Mesenchymal stem cell (in vitro differentiated cells and primary cell): ENCODE measurements around the gene PNMT.

ENCODE experiments used
- DNase-seq: peaks from one replicate; pipeline ENCODE4 v3.0.0-alpha.2; 2013
- H2AFZ ChIP-seq: one replicate; pipeline ENCODE4 v1.6.1; 2013; ENCODE audit warnings: low read depth, mild to moderate bottlenecking, control low read depth, inconsistent platforms, low read length, moderate library complexity
- H2AK5ac ChIP-seq: 2 replicates; pipeline ENCODE4 v1.6.1; 2013; ENCODE audit warnings: low read length, moderate library complexity, mild to moderate bottlenecking, inconsistent platforms; ENCODE audit not compliant: severe bottlenecking
- H2BK120ac ChIP-seq: one replicate; pipeline ENCODE4 v1.6.1; 2013; ENCODE audit warnings: low read depth, mild to moderate bottlenecking, inconsistent platforms, low read length, moderate library complexity
- H2BK12ac ChIP-seq, 2 experiments: one replicate each; pipeline ENCODE4 v1.6.1; 2013; ENCODE audit warnings: inconsistent platforms in 2 of 2, low read length in 2 of 2, mild to moderate bottlenecking in 2 of 2, moderate library complexity in 2 of 2, control low read depth in 1 of 2
- H2BK15ac ChIP-seq: one replicate; pipeline ENCODE4 v1.6.1; 2013; ENCODE audit warnings: mild to moderate bottlenecking, low read depth, inconsistent platforms; ENCODE audit not compliant: poor library complexity, severe bottlenecking
- H2BK5ac ChIP-seq: 2 replicates; pipeline ENCODE4 v1.6.1; 2013; ENCODE audit warnings: low read depth, mild to moderate bottlenecking, low read length, control low read depth, inconsistent platforms; ENCODE audit not compliant: poor library complexity, severe bottlenecking
- H3K14ac ChIP-seq, 2 experiments: one replicate each; pipeline ENCODE4 v1.6.1; 2013; ENCODE audit warnings: inconsistent platforms in 2 of 2, low read length in 2 of 2, control low read depth in 1 of 2, mild to moderate bottlenecking in 1 of 2, moderate library complexity in 1 of 2
- H3K18ac ChIP-seq, 2 experiments: one replicate each; pipeline ENCODE4 v1.6.1; 2013; ENCODE audit warnings: inconsistent platforms in 2 of 2, low read length in 2 of 2, control low read depth in 1 of 2, low read depth in 1 of 2, mild to moderate bottlenecking in 1 of 2
- H3K23ac ChIP-seq, 2 experiments: one replicate each; pipeline ENCODE4 v1.6.1; 2013; ENCODE audit warnings: inconsistent platforms in 2 of 2, low read length in 2 of 2, mild to moderate bottlenecking in 2 of 2, moderate library complexity in 2 of 2, control low read depth in 1 of 2
- H3K27ac ChIP-seq: 2 replicates; pipeline ENCODE4 v1.5.1; 2013; ENCODE audit warnings: mild to moderate bottlenecking, moderate library complexity, low read length, control low read depth, inconsistent platforms; ENCODE audit not compliant: poor library complexity, severe bottlenecking
- H3K27me3 ChIP-seq, 2 experiments: 2 replicates each; pipeline versions ENCODE4 v1.6.1 to v1.7.0; 2013; ENCODE audit warnings: low read length in 2 of 2, mild to moderate bottlenecking in 2 of 2, moderate library complexity in 2 of 2, control low read depth in 1 of 2, inconsistent platforms in 1 of 2; ENCODE audit not compliant: control insufficient read depth in 1 of 2, insufficient read depth in 1 of 2
- H3K36me3 ChIP-seq, 2 experiments: 2 replicates each; pipeline versions ENCODE4 v1.6.1 to v1.7.0; 2013; ENCODE audit warnings: low read length in 2 of 2, control low read depth in 1 of 2, inconsistent platforms in 1 of 2, low read depth in 1 of 2, mild to moderate bottlenecking in 1 of 2; ENCODE audit not compliant: insufficient read depth in 2 of 2, control insufficient read depth in 1 of 2
- H3K4ac ChIP-seq, 2 experiments: one replicate each; pipeline ENCODE4 v1.6.1; 2013; ENCODE audit warnings: inconsistent platforms in 2 of 2, low read length in 2 of 2, mild to moderate bottlenecking in 2 of 2, moderate library complexity in 2 of 2, control low read depth in 1 of 2, low read depth in 1 of 2
- H3K4me1 ChIP-seq: 2 replicates; pipeline ENCODE4 v1.6.1; 2013; ENCODE audit warnings: low read depth, low read length, control low read depth; ENCODE audit not compliant: control insufficient read depth, insufficient read depth
- H3K4me2 ChIP-seq: 2 replicates; pipeline ENCODE4 v1.6.1; 2013; ENCODE audit warnings: low read length, mild to moderate bottlenecking, inconsistent platforms; ENCODE audit not compliant: poor library complexity, severe bottlenecking
- H3K4me3 ChIP-seq, 2 experiments: 2 replicates each; pipeline versions ENCODE4 v1.5.1 to v1.7.0; 2013; ENCODE audit warnings: low read length in 2 of 2, mild to moderate bottlenecking in 2 of 2, control low read depth in 1 of 2, low read depth in 1 of 2; ENCODE audit not compliant: insufficient read depth in 1 of 2
- H3K79me1 ChIP-seq: replicated peaks from 2 replicates; pipeline ENCODE4 v1.6.1; 2013; ENCODE audit warnings: mild to moderate bottlenecking, control low read depth, low read length, inconsistent platforms; ENCODE audit not compliant: poor library complexity, severe bottlenecking
- H3K9ac ChIP-seq: 2 replicates; pipeline ENCODE4 v1.7.0; 2013; ENCODE audit warnings: mild to moderate bottlenecking, low read length, moderate library complexity
- H3K9me3 ChIP-seq: 2 replicates; pipeline ENCODE4 v1.7.0; 2013; ENCODE audit warnings: mild to moderate bottlenecking, low read length; ENCODE audit not compliant: control insufficient read depth
- H4K8ac ChIP-seq: one replicate; pipeline ENCODE4 v1.6.1; 2013; ENCODE audit warnings: inconsistent platforms, mild to moderate bottlenecking, low read length, moderate library complexity
- H4K91ac ChIP-seq: one replicate; pipeline ENCODE4 v1.6.1; 2013; ENCODE audit warnings: mild to moderate bottlenecking, low read length, inconsistent platforms
- WGBS: methylation state at CpG from one replicate; pipeline ENCODE4 v1.1.7; 2013; ENCODE audit warnings: mixed read lengths; 5-methylcytosine and 5-hydroxymethylcytosine counted together

PNMT gene

DNA sequence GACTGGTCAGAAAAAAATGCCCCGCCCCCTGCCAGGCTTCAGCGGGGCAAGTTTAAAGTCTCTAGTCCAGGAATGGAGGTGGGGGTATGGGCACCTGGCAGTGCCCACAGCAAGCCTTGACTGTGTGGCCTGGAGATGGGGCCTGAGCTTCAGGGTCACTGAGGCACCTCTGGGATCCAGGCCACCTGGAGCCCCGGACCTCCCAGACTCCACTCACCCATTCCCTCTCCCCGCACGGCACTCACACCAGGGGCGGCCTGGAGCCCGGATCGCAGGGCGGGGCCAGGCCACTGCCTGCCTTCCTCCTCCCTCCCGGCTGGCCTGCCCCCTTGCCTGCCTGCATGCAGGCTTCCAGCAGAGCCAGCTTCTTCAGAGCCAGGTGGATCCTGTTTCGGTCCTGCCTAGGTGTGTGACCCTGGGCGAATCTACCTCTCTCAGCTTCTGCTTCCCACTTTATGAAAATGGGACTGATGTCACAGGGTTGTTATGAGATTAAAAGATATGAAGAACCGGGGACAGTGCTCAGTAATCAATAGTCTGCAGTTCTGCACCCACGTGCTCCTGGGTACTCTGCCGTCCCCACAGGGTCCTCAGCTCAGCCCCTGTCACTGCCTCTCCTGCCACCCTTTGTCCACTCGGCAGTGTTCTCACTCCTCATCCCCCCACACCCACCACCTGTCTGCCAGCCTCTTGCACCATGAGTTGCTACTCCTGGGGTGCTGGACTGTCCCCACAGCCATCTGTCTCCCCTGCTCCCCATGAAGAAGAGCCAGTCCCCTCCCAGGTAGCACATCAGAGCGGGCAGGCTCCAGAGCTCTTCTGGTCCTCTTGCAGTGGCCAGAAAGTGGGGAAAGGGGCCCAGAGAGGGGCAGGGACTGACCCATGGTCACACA, 4.3 kb upstream of the PNMT start:
- 14% methylated on average over 15 of the region's 17 CpGs for WGBS
- peaks cover 88% of the 10 kb centered on the region for H3K4me1 ChIP-seq

GRCh38 chr17:39664581-39665561, 3.4 kb upstream of the PNMT start, which contains the start of gene TCAP:
TCAP (plus strand) TSS chr17:39665349; CDS start chr17:39665360, 11 bp downstream.
- Histone ChIP-seq H2BK12ac (no peak within 1 kb of the TSS), H3K27me3 (peaks cover 5 to 48% of the 10 kb centered on the region in 2 experiments), H3K36me3 (peaks cover 28 to 33% of the 10 kb centered on the region in 2 experiments), H4K91ac (peak within 1 kb of the TSS; percentile 27), H3K79me1 (peaks cover 3% of the 10 kb centered on the region), H3K27ac (peak within 1 kb of the TSS; percentile 19), H2BK120ac (no peak within 1 kb of the TSS), H3K9me3 (no peaks in the 10 kb centered on the region), H3K18ac (no peak within 1 kb of the TSS), H3K4me2 (peak within 1 kb of the TSS; percentile 2), H4K8ac (peak within 1 kb of the TSS; percentile 56), H3K4me3 (no peak within 1 kb of the TSS), H2AFZ (no peak within 1 kb of the TSS), H3K23ac (no peak within 1 kb of the TSS), H3K4ac (no peak within 1 kb of the TSS), H3K9ac (no peak within 1 kb of the TSS), H2AK5ac (peak within 1 kb of the TSS; percentile 86), H2BK5ac (no peak within 1 kb of the TSS), H3K14ac (peak within 1 kb of the TSS in 1 of 2 experiments; percentile 47), H3K4me1 (peaks cover 87% of the 10 kb centered on the region), H2BK15ac (no peak within 1 kb of the TSS)
- 59% methylated on average over 15 of the region's 15 CpGs for WGBS
- DNase-seq = no peak

More for the DNA sequence above, 4.3 kb upstream of the PNMT start:
- Histone ChIP-seq H2BK15ac (no peak overlapping the region), H3K14ac (peak overlapping the region in 1 of 2 experiments; percentile 47), H4K8ac (peak overlapping the region; percentile 56), H3K4me3 (no peak overlapping the region), H3K36me3 (peaks cover 31 to 42% of the 10 kb centered on the region in 2 experiments), H2AFZ (no peak overlapping the region), H2BK5ac (no peak overlapping the region), H3K9ac (no peak overlapping the region), H2AK5ac (peak overlapping the region; percentile 86), H3K27me3 (peaks cover 0 to 39% of the 10 kb centered on the region in 2 experiments), H2BK120ac (no peak overlapping the region), H2BK12ac (no peak overlapping the region), H3K79me1 (peaks cover 3% of the 10 kb centered on the region), H3K4me2 (peak overlapping the region; percentile 44), H3K18ac (no peak overlapping the region), H4K91ac (peak overlapping the region; percentile 18), H3K4ac (no peak overlapping the region), H3K23ac (no peak overlapping the region), H3K9me3 (no peaks in the 10 kb centered on the region), H3K27ac (peak overlapping the region; percentile 35)
- DNase-seq = peak; percentile 58

DNA sequence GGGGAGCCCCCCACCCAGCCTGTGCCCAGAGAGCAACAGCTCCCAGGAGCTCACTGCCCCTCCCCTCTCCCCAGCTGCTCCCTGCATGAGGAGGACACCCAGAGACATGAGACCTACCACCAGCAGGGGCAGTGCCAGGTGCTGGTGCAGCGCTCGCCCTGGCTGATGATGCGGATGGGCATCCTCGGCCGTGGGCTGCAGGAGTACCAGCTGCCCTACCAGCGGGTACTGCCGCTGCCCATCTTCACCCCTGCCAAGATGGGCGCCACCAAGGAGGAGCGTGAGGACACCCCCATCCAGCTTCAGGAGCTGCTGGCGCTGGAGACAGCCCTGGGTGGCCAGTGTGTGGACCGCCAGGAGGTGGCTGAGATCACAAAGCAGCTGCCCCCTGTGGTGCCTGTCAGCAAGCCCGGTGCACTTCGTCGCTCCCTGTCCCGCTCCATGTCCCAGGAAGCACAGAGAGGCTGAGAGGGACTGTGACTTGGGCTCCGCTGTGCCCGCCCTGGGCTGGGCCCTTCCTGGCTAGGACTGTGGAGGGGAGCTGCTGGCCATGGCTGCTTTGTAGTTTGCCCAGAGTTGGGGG, 2.5 kb upstream of the PNMT start:
- Histone ChIP-seq H2AK5ac (peak overlapping the region; percentile 29), H3K9ac (no peak overlapping the region), H3K27me3 (peaks cover 5 to 57% of the 10 kb centered on the region in 2 experiments), H3K23ac (no peak overlapping the region), H3K27ac (no peak overlapping the region), H3K4ac (no peak overlapping the region), H4K91ac (peak overlapping the region; percentile 27), H2AFZ (no peak overlapping the region), H3K79me1 (peaks cover 3% of the 10 kb centered on the region), H3K14ac (no peak overlapping the region), H2BK5ac (no peak overlapping the region), H2BK120ac (no peak overlapping the region), H2BK12ac (no peak overlapping the region), H3K36me3 (peaks cover 20 to 24% of the 10 kb centered on the region in 2 experiments), H3K4me1 (peaks cover 79% of the 10 kb centered on the region), H3K4me3 (no peak overlapping the region), H3K4me2 (no peak overlapping the region), H3K9me3 (no peaks in the 10 kb centered on the region), H3K18ac (no peak overlapping the region), H2BK15ac (no peak overlapping the region), H4K8ac (no peak overlapping the region)
- WGBS = 79% methylated on average over 17 of the region's 17 CpGs
- no peak for DNase-seq
